GM13976 (cell line): Measurements from ENCODE around the gene SCAF11.

Source experiments
- DNase-seq: peaks from one replicate; pipeline ENCODE4 v3.0.0; 2012; ENCODE audit warnings: low spot score
- CTCF ChIP-seq: IDR thresholded peaks from 2 replicates; pipeline ENCODE4 v1.5.1; 2012; ENCODE audit warnings: borderline replicate concordance, mild to moderate bottlenecking; ENCODE audit not compliant: insufficient read depth; ENCODE audit errors: extremely low read depth, missing control alignments, control extremely low read depth
- in situ Hi-C: fragments of 300-500 bp; cut with MboI; formaldehyde crosslinking; loops from one replicate; pipeline ENCODE4 v1.12.0; 2022; ENCODE audit warnings: low sequenced_read_pairs, mixed read lengths, inconsistent platforms; ENCODE audit not compliant: unreplicated experiment

SCAF11 gene

GRCh38 chr12:45928309-45928708, 62.1 kb downstream of the SCAF11 start:
- no peak for DNase-seq
- no peak for TF ChIP-seq CTCF
- in situ Hi-C loops = no loop called here

- DNase-seq = no peak
- in situ Hi-C loops = no loop called here
- TF ChIP-seq CTCF = no peak
Measured at GRCh38 chr12:45918818-45919217, 71.6 kb downstream of the SCAF11 start.

GRCh38 chr12:45915405-45915804, 75.0 kb downstream of the SCAF11 start:
- TF ChIP-seq CTCF = no peak
- no peak for DNase-seq
- in situ Hi-C loops = no loop called here

- TF ChIP-seq CTCF = no peak
- DNase-seq = peak; percentile 33
- in situ Hi-C loops = no loop called here
Measured at GRCh38 chr12:45914090-45914489, 76.3 kb downstream of the SCAF11 start.

GRCh38 chr12:45913631-45914030, 76.7 kb downstream of the SCAF11 start:
- DNase-seq = no peak
- in situ Hi-C loops = no loop called here
- TF ChIP-seq CTCF = no peak

- in situ Hi-C loops = no loop called here
- no peak for TF ChIP-seq CTCF
- no peak for DNase-seq
Measured at GRCh38 chr12:45912774-45913173, 77.6 kb downstream of the SCAF11 start.
